Progenitor cell of endocrine pancreas (in vitro differentiated cells): ENCODE data around the gene SBNO1. TPM values are rescaled to one million over a fixed set of nuclear protein-coding genes. Genes with fewer than 3 reads are reported as not detected.
"Not testable (repeated sequence)": the region's sequence is repeated elsewhere in the genome, so short reads cannot be mapped to it uniquely, and the experiment has no call there.

Experiments
- DNase-seq: peaks from one replicate; pipeline ENCODE4 v3.0.0; 2021; ENCODE audit warnings: low spot score; ENCODE audit not compliant: unreplicated experiment
- H3K27ac Mint-ChIP-seq: 2 replicates; pipeline ENCODE4 v1.8.0; 2021; ENCODE audit warnings: mild to moderate bottlenecking, moderate library complexity, mixed read lengths
- H3K27me3 Mint-ChIP-seq: 2 replicates; pipeline ENCODE4 v1.8.0; 2021; ENCODE audit warnings: mixed read lengths
- H3K36me3 Mint-ChIP-seq: 2 replicates; pipeline ENCODE4 v1.8.0; 2022; ENCODE audit warnings: mixed read lengths; ENCODE audit not compliant: insufficient read depth
- H3K4me1 Mint-ChIP-seq: 2 replicates; pipeline ENCODE4 v1.8.0; 2021; ENCODE audit warnings: low read depth, mixed read lengths
- H3K4me3 Mint-ChIP-seq: 2 replicates; pipeline ENCODE4 v1.8.0; 2021; ENCODE audit warnings: low read depth, mild to moderate bottlenecking, moderate library complexity, mixed read lengths
- H3K9me3 Mint-ChIP-seq: 2 replicates; pipeline ENCODE4 v1.8.0; 2021; ENCODE audit warnings: low read depth, mixed read lengths
- CTCF ChIP-seq: fragments of 200-600 bp; sonication (generic); IDR thresholded peaks from one replicate; pipeline ENCODE4 v1.5.0; 2021; ENCODE audit warnings: antibody characterized with exemption, mild to moderate bottlenecking; ENCODE audit not compliant: unreplicated experiment
- total RNA-seq: library from RNA; stranded (reverse); gene quantifications from 2 replicates; pipeline ENCODE4 v1.2.1, GENCODE V29; 2021

The SBNO1 gene
- total RNA-seq, 1 donor from 2014 or later: 46.9 TPM

- Mint-ChIP-seq H3K4me1 (no peaks in the 10 kb centered on the region), H3K27me3 (no peaks in the 10 kb centered on the region), H3K9me3 (no peaks in the 10 kb centered on the region), H3K4me3 (no peak overlapping the region), H3K36me3 (peaks cover 25% of the 10 kb centered on the region), H3K27ac (no peak overlapping the region)
- DNase-seq: no peak
- TF ChIP-seq CTCF: no peak
Measured at GRCh38 chr12:123335490-123335889, 29.2 kb downstream of the SBNO1 start.

- Mint-ChIP-seq H3K27me3 (no peaks in the 10 kb centered on the region), H3K27ac (no peak overlapping the region), H3K36me3 (peaks cover 23% of the 10 kb centered on the region), H3K4me3 (no peak overlapping the region), H3K4me1 (no peaks in the 10 kb centered on the region), H3K9me3 (no peaks in the 10 kb centered on the region)
- no peak for TF ChIP-seq CTCF
- no peak for DNase-seq
Measured at GRCh38 chr12:123329799-123330198, 34.8 kb downstream of the SBNO1 start.

GRCh38 chr12:123319826-123320225 is 44.8 kb downstream of the SBNO1 start:
- Mint-ChIP-seq H3K27ac (peak overlapping the region; percentile 30), H3K9me3 (no peaks in the 10 kb centered on the region), H3K36me3 (peaks cover 34% of the 10 kb centered on the region), H3K27me3 (no peaks in the 10 kb centered on the region), H3K4me1 (no peaks in the 10 kb centered on the region), H3K4me3 (no peak overlapping the region)
- no peak for TF ChIP-seq CTCF
- no peak for DNase-seq

- Mint-ChIP-seq H3K4me1 (no peaks in the 10 kb centered on the region), H3K4me3 (no peak overlapping the region), H3K27ac (no peak overlapping the region), H3K36me3 (peaks cover 34% of the 10 kb centered on the region), H3K9me3 (no peaks in the 10 kb centered on the region), H3K27me3 (no peaks in the 10 kb centered on the region)
- no peak for DNase-seq
- TF ChIP-seq CTCF: no peak
Measured at GRCh38 chr12:123319273-123319672, 45.4 kb downstream of the SBNO1 start.

- H3K36me3 Mint-ChIP-seq: peaks cover 32% of the 10 kb centered on the region
- H3K4me3 Mint-ChIP-seq, H3K27ac Mint-ChIP-seq, DNase-seq, H3K4me1 Mint-ChIP-seq, H3K9me3 Mint-ChIP-seq, H3K27me3 Mint-ChIP-seq: not testable (repeated sequence)
Measured at GRCh38 chr12:123313046-123313445, 51.6 kb downstream of the SBNO1 start.

GRCh38 chr12:123306200-123306599 is 58.4 kb downstream of the SBNO1 start:
- Mint-ChIP-seq H3K36me3 (peaks cover 28% of the 10 kb centered on the region), H3K4me1 (no peaks in the 10 kb centered on the region), H3K27me3 (no peaks in the 10 kb centered on the region), H3K4me3 (no peak overlapping the region), H3K9me3 (no peaks in the 10 kb centered on the region), H3K27ac (peak overlapping the region; percentile 20)
- TF ChIP-seq CTCF: no peak
- DNase-seq: no peak
